MM.1S (cell line): Measurements from ENCODE around the gene NR2C2.
A peak's percentile ranks its signal among the peaks of the same experiment; 100 is the strongest.

Experiments
- DNase-seq: peaks from one replicate; pipeline ENCODE4 v3.0.0-alpha.2; 2015
- H2AFZ ChIP-seq: fragments of 300-600 bp; sonication (generic); 2 replicates; pipeline ENCODE4 v1.6.0; 2016; ENCODE audit warnings: antibody characterized with exemption, low read length
- H3F3A ChIP-seq: fragments of 300-600 bp; sonication (generic); 2 replicates; pipeline ENCODE4 v1.6.1; 2016; ENCODE audit warnings: mild to moderate bottlenecking, antibody characterized with exemption, low read length, moderate library complexity, mixed read lengths; ENCODE audit not compliant: insufficient read depth
- H3K27ac ChIP-seq: fragments of 300-600 bp; sonication (generic); 2 replicates; pipeline ENCODE4 v1.5.1; 2016; ENCODE audit warnings: mild to moderate bottlenecking, low read length
- H3K27me3 ChIP-seq: fragments of 300-600 bp; sonication (generic); replicated peaks from 2 replicates; pipeline ENCODE4 v1.6.0; 2016; ENCODE audit warnings: low read length; ENCODE audit not compliant: insufficient read depth
- H3K36me3 ChIP-seq: fragments of 300-600 bp; sonication (generic); replicated peaks from 2 replicates; pipeline ENCODE4 v1.6.1; 2016; ENCODE audit warnings: mild to moderate bottlenecking, low read length, mixed read lengths; ENCODE audit not compliant: insufficient read depth
- H3K4me1 ChIP-seq: fragments of 300-600 bp; sonication (generic); 2 replicates; pipeline ENCODE4 v1.6.1; 2016; ENCODE audit warnings: low read length, mixed read lengths
- H3K4me2 ChIP-seq: fragments of 300-600 bp; sonication (generic); 2 replicates; pipeline ENCODE4 v1.6.0; 2016; ENCODE audit warnings: low read depth, low read length
- H3K4me3 ChIP-seq: fragments of 300-600 bp; sonication (generic); 2 replicates; pipeline ENCODE4 v1.5.1; 2016; ENCODE audit warnings: low read length, mixed read lengths
- H3K79me2 ChIP-seq: fragments of 300-600 bp; sonication (generic); 2 replicates; pipeline ENCODE4 v1.6.1; 2016; ENCODE audit warnings: mixed run types, low read length, mixed read lengths
- H3K9ac ChIP-seq: fragments of 300-600 bp; sonication (generic); 2 replicates; pipeline ENCODE4 v1.6.1; 2016; ENCODE audit warnings: low read length, mixed read lengths
- H3K9me2 ChIP-seq: fragments of 300-600 bp; sonication (generic); replicated peaks from 2 replicates; pipeline ENCODE4 v1.6.1; 2016; ENCODE audit warnings: mild to moderate bottlenecking, low read length, mixed read lengths; ENCODE audit not compliant: insufficient read depth
- H3K9me3 ChIP-seq: fragments of 300-600 bp; sonication (generic); replicated peaks from 2 replicates; pipeline ENCODE4 v1.6.1; 2016; ENCODE audit warnings: mild to moderate bottlenecking, low read length, mixed read lengths; ENCODE audit not compliant: insufficient read depth
- H4K20me1 ChIP-seq: fragments of 300-600 bp; sonication (generic); 2 replicates; pipeline ENCODE4 v1.6.1; 2016; ENCODE audit warnings: mild to moderate bottlenecking, low read length, moderate library complexity, mixed read lengths; ENCODE audit not compliant: insufficient read depth
- CTCF ChIP-seq: fragments of 300-600 bp; sonication (generic); IDR thresholded peaks from 2 replicates; pipeline ENCODE4 v1.5.1; 2016; ENCODE audit warnings: antibody characterized with exemption, low read length, mixed read lengths
- EZH2 ChIP-seq: fragments of 300-600 bp; sonication (generic); optimal IDR thresholded peaks from 2 replicates; pipeline ENCODE3; 2017; ENCODE audit warnings: low read depth, mild to moderate bottlenecking, antibody characterized with exemption, low read length, mixed read lengths
- EZH2phosphoT487 ChIP-seq: fragments of 300-600 bp; sonication (generic); IDR thresholded peaks from 2 replicates; pipeline ENCODE4 v1.6.1; 2018; ENCODE audit warnings: antibody characterized with exemption, low read length

The NR2C2 gene

DNA sequence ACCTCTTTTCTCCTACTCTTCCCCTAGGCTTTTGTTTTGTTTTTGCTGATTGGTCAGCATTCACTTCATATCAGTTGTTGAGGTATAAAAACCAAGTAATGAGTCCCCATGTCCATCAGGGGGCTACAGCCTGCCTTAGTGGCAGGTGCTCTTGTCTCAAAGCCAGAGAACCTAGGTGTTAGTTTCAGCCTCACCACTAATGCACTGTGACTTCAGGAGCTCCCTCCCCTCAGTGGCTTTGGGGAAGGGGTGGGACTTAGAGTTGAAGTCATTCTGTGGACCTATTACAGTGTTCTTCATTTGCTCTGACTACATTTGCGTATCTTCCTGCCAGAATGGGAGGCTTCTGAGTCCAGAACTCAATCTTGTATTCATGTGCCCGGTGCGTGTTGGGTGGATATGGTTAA lies 41.6 kb downstream of the NR2C2 start:
- peak; percentile 98 for DNase-seq
- Histone ChIP-seq H3K9me3 (no peaks in the 10 kb centered on the region), H3K36me3 (no peaks in the 10 kb centered on the region), H3K4me1 (peaks cover 14% of the 10 kb centered on the region), H3K27ac (peak overlapping the region; percentile 62; the same call in 1 of the 2 replicates), H3K79me2 (peaks cover 68% of the 10 kb centered on the region), H3K9me2 (no peaks in the 10 kb centered on the region), H3K9ac (peak overlapping the region; percentile 25; the same call in 1 of the 2 replicates), H4K20me1 (no peaks in the 10 kb centered on the region), H3K27me3 (no peaks in the 10 kb centered on the region), H3K4me3 (peak overlapping the region; percentile 26), H3F3A (peaks cover 4% of the 10 kb centered on the region; the same call in 1 of the 2 replicates), H2AFZ (peak overlapping the region; percentile 39; the same call in 1 of the 2 replicates), H3K4me2 (peak overlapping the region; percentile 55)
- TF ChIP-seq CTCF (peak; percentile 81), EZH2 (no peak), EZH2phosphoT487 (no peak)

- H3K27ac ChIP-seq: no peak overlapping the region
- peaks cover 14% of the 10 kb centered on the region for H3K4me1 ChIP-seq
- no peaks in the 10 kb centered on the region for H3K36me3 ChIP-seq
- H3K9me2 ChIP-seq: no peaks in the 10 kb centered on the region
- H3K9me3 ChIP-seq: no peaks in the 10 kb centered on the region
- no peak for TF ChIP-seq EZH2phosphoT487
- no peak for TF ChIP-seq EZH2
- no peak for TF ChIP-seq CTCF
- H3K4me3 ChIP-seq: no peak overlapping the region
- H3F3A ChIP-seq: peaks cover 4% of the 10 kb centered on the region; the same call in 1 of the 2 replicates
- H3K9ac ChIP-seq: no peak overlapping the region
- no peaks in the 10 kb centered on the region for H3K27me3 ChIP-seq
- H2AFZ ChIP-seq: no peak overlapping the region
- H4K20me1 ChIP-seq: no peaks in the 10 kb centered on the region
- DNase-seq: no peak
- H3K79me2 ChIP-seq: peaks cover 60% of the 10 kb centered on the region
- H3K4me2 ChIP-seq: no peak overlapping the region
Observed at GRCh38 chr3:14989943-14990779, 42.8 kb downstream of the NR2C2 start.

GRCh38 chr3:14990780-14991148 lies 43.4 kb downstream of the NR2C2 start:
- TF ChIP-seq EZH2 (no peak), CTCF (no peak)
- H3F3A ChIP-seq: peaks cover 4% of the 10 kb centered on the region; the same call in 1 of the 2 replicates
- no peak overlapping the region for H3K4me2 ChIP-seq
- H2AFZ ChIP-seq: no peak overlapping the region
- H3K27ac ChIP-seq: no peak overlapping the region
- H3K9ac ChIP-seq: no peak overlapping the region
- no peaks in the 10 kb centered on the region for H4K20me1 ChIP-seq
- H3K4me3 ChIP-seq: no peak overlapping the region
- H3K27me3 ChIP-seq: no peaks in the 10 kb centered on the region
- no peaks in the 10 kb centered on the region for H3K36me3 ChIP-seq
- H3K9me3 ChIP-seq: no peaks in the 10 kb centered on the region
- H3K9me2 ChIP-seq: no peaks in the 10 kb centered on the region
- H3K79me2 ChIP-seq: peaks cover 62% of the 10 kb centered on the region
- H3K4me1 ChIP-seq: peaks cover 14% of the 10 kb centered on the region
- no peak for DNase-seq
